Caco-2 (cell line): Measurements from ENCODE around the gene IL16. TPM values are rescaled to one million over a fixed set of nuclear protein-coding genes. Genes with fewer than 3 reads are reported as not detected.

Experiments
- BruUV-seq: library from RNA; stranded (reverse); fragments of 400-500 nt; replicated peaks from 2 replicates; lab custom pipeline; 2021; lab: Mats Ljungman, UMichigan
- CTCF ChIA-PET: fragments of 300-600 bp; sonication (Branson Sonifier 250); formaldehyde crosslinking; loops from one replicate; lab custom pipeline; 2022; ENCODE audit warnings: antibody characterized with exemption; lab: Charles Lee
- POLR2A ChIA-PET: fragments of 300-600 bp; sonication (Branson Sonifier 250); formaldehyde crosslinking; loops from one replicate; lab custom pipeline; 2022; ENCODE audit warnings: antibody characterized with exemption; lab: Charles Lee
- DNase-seq, 2 experiments: peaks; one replicate each; pipeline versions ENCODE4 v3.0.0 to v3.0.0-alpha.2; 2020 to 2022
- H3K27me3 ChIP-seq: replicated peaks from 2 replicates; pipeline ENCODE4 v1.6.0; 2011; ENCODE audit warnings: low read length; ENCODE audit not compliant: control insufficient read depth, insufficient read depth
- H3K36me3 ChIP-seq: 2 replicates; pipeline ENCODE4 v1.5.1; 2011; ENCODE audit warnings: low read length; ENCODE audit not compliant: control insufficient read depth, insufficient read depth
- H3K4me1 ChIP-seq: fragments of 250-450 bp; sonication (Bioruptor Pico); 2 replicates; pipeline ENCODE4 v1.5.1; 2020; ENCODE audit warnings: mild to moderate bottlenecking
- H3K4me3 ChIP-seq: 2 replicates; pipeline ENCODE4 v1.5.1; 2011; ENCODE audit warnings: low read depth, mild to moderate bottlenecking, control low read depth, low read length
- H3K9me3 ChIP-seq: fragments of 250-450 bp; sonication (Bioruptor Pico); 2 replicates; pipeline ENCODE4 v1.5.1; 2020; ENCODE audit warnings: mild to moderate bottlenecking, moderate library complexity
- H3K27ac Mint-ChIP-seq: one replicate; pipeline ENCODE4 v1.8.0; 2022; ENCODE audit warnings: mixed read lengths; ENCODE audit not compliant: unreplicated experiment
- H3K27me3 Mint-ChIP-seq: one replicate; pipeline ENCODE4 v1.8.0; 2022; ENCODE audit warnings: mixed read lengths; ENCODE audit not compliant: insufficient read depth, unreplicated experiment
- H3K36me3 Mint-ChIP-seq: one replicate; pipeline ENCODE4 v1.8.0; 2022; ENCODE audit warnings: mild to moderate bottlenecking, mixed read lengths; ENCODE audit not compliant: insufficient read depth, unreplicated experiment
- H3K4me1 Mint-ChIP-seq: one replicate; pipeline ENCODE4 v1.8.0; 2022; ENCODE audit warnings: low read depth, mixed read lengths; ENCODE audit not compliant: unreplicated experiment
- H3K4me3 Mint-ChIP-seq: one replicate; pipeline ENCODE4 v1.8.0; 2022; ENCODE audit warnings: mild to moderate bottlenecking, moderate library complexity, mixed read lengths; ENCODE audit not compliant: unreplicated experiment
- H3K9me3 Mint-ChIP-seq: one replicate; pipeline ENCODE4 v1.8.0; 2022; ENCODE audit warnings: mixed read lengths; ENCODE audit not compliant: unreplicated experiment
- CTCF ChIP-seq, 2 experiments: fragments of 200-600 bp in 1 of 2; IDR thresholded peaks; 1 replicate in 1 of 2; 2 replicates in 1 of 2; pipeline versions ENCODE4 v1.5.1 to v1.8.0; 2011 to 2022; ENCODE audit warnings: antibody characterized with exemption in 1 of 2, control low read depth in 1 of 2, inconsistent platforms in 1 of 2, low read depth in 1 of 2, low read length in 1 of 2, mild to moderate bottlenecking in 1 of 2, moderate library complexity in 1 of 2; ENCODE audit not compliant: insufficient read depth in 1 of 2, severe bottlenecking in 1 of 2, unreplicated experiment in 1 of 2
- intact Hi-C: fragments of 100-400 bp; cut with micrococcal nuclease; formaldehyde crosslinking; loops from one replicate; pipeline ENCODE4 v1.10.0; 2022; ENCODE audit not compliant: unreplicated experiment
- total RNA-seq: library from RNA; stranded (reverse); gene quantifications from 2 replicates; pipeline ENCODE4 v1.2.3, GENCODE V29; 2022

IL16 gene
- total RNA-seq, 1 experiment from 2014 or later, result not detected

GRCh38 chr15:81284256-81285031 is 87.8 kb downstream of the IL16 start:
- CTCF ChIA-PET, result no interaction called here
- no peaks in the 10 kb centered on the region for H3K9me3 Mint-ChIP-seq
- Histone ChIP-seq H3K36me3 (no peaks in the 10 kb centered on the region), H3K9me3 (no peaks in the 10 kb centered on the region), H3K4me3 (no peak overlapping the region), H3K27me3 (no peaks in the 10 kb centered on the region), H3K4me1 (no peaks in the 10 kb centered on the region)
- DNase-seq, result no peak
- H3K4me3 Mint-ChIP-seq, result no peak overlapping the region
- no peaks in the 10 kb centered on the region for H3K36me3 Mint-ChIP-seq
- no peak overlapping the region for H3K27ac Mint-ChIP-seq
- BruUV-seq, result no TSS peak
- H3K27me3 Mint-ChIP-seq, result peaks cover 17% of the 10 kb centered on the region
- intact Hi-C loops, result no loop called here
- TF ChIP-seq CTCF (IDR thresholded peaks at IDR 0.05; ENCODE audit: insufficient read depth in 1 of 2, low read depth in 1 of 2, low read length in 1 of 2, severe bottlenecking in 1 of 2, unreplicated experiment in 1 of 2), result no peak
- POLR2A ChIA-PET, result no interaction called here
- no peaks in the 10 kb centered on the region for H3K4me1 Mint-ChIP-seq

DNA sequence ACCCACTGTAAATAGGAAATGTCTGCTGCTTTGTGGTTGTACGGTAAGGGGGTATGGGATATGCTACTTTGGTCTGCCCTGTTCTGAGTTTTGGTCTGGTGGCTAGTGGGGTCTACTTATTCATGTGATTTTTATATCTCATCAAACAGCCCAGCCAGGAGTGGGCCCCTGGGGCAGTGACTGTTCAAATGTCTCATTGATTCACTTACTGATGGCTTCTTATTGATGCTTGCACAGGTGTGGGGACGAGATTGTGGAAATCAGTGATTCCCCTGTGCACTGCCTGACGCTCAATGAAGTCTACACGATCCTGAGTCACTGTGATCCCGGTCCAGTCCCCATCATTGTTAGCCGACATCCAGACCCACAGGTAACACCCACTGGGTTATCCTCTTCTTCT is 88.8 kb downstream of the IL16 start:
- no peak for DNase-seq
- intact Hi-C loops, result no loop called here
- TF ChIP-seq CTCF (IDR thresholded peaks at IDR 0.05; ENCODE audit: insufficient read depth in 1 of 2, low read depth in 1 of 2, low read length in 1 of 2, severe bottlenecking in 1 of 2, unreplicated experiment in 1 of 2), result no peak
- no peak overlapping the region for H3K27ac Mint-ChIP-seq
- H3K36me3 Mint-ChIP-seq, result no peaks in the 10 kb centered on the region
- no peaks in the 10 kb centered on the region for H3K36me3 ChIP-seq
- H3K4me1 ChIP-seq, result no peaks in the 10 kb centered on the region
- no peaks in the 10 kb centered on the region for H3K27me3 ChIP-seq
- H3K4me3 ChIP-seq, result no peak overlapping the region
- POLR2A ChIA-PET, result no interaction called here
- CTCF ChIA-PET, result no interaction called here
- peaks cover 19% of the 10 kb centered on the region for H3K27me3 Mint-ChIP-seq
- H3K9me3 ChIP-seq, result no peaks in the 10 kb centered on the region
- H3K4me3 Mint-ChIP-seq, result no peak overlapping the region
- H3K4me1 Mint-ChIP-seq, result no peaks in the 10 kb centered on the region
- H3K9me3 Mint-ChIP-seq, result no peaks in the 10 kb centered on the region
- no TSS peak for BruUV-seq

DNA sequence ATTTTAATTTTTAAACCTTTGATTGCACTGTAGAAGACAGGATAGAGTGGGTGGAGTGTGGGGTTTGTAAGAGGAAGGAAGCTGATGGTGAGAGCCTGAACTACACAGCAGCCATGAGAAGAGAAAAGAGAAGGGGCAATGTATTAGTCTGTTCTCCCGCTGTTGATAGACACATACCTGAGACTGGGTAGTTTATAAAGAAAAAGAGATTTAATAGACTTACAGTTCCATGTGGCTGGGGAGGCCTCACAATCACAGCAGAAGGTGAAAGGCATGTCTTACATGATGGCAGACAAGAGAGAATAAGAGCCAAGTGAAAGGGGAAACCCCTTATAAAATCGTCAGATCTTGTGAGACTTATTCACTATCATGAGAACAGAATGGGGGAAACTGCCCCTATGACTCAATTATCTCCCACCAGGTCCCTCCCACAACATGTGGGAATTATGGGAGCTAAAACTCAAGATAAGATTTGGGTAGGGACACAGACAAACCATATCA is 90.0 kb downstream of the IL16 start:
- H3K4me1 Mint-ChIP-seq, result no peaks in the 10 kb centered on the region
- no peak overlapping the region for H3K4me3 Mint-ChIP-seq
- BruUV-seq, result no TSS peak
- POLR2A ChIA-PET, result no interaction called here
- Histone ChIP-seq H3K4me1 (no peaks in the 10 kb centered on the region), H3K4me3 (no peak overlapping the region), H3K36me3 (no peaks in the 10 kb centered on the region), H3K27me3 (no peaks in the 10 kb centered on the region), H3K9me3 (no peaks in the 10 kb centered on the region)
- CTCF ChIA-PET, result no interaction called here
- peaks cover 19% of the 10 kb centered on the region for H3K27me3 Mint-ChIP-seq
- H3K9me3 Mint-ChIP-seq, result no peaks in the 10 kb centered on the region
- no peak for DNase-seq
- no peak for TF ChIP-seq CTCF (IDR thresholded peaks at IDR 0.05; ENCODE audit: insufficient read depth in 1 of 2, low read depth in 1 of 2, low read length in 1 of 2, severe bottlenecking in 1 of 2, unreplicated experiment in 1 of 2)
- no peaks in the 10 kb centered on the region for H3K36me3 Mint-ChIP-seq
- no peak overlapping the region for H3K27ac Mint-ChIP-seq
- intact Hi-C loops, result no loop called here
